HEK293 (cell line): ENCODE data around the gene SFXN4.

ENCODE experiments used
- BCL11B ChIP-seq: fragments of 450-650 bp; formaldehyde crosslinking; IDR thresholded peaks from 2 replicates; pipeline ENCODE4 v1.5.1; 2016; ENCODE audit warnings: low read depth, missing biosample characterization, missing genetic modification characterization
- ZNF792 ChIP-seq: fragments of 450-650 bp; formaldehyde crosslinking; IDR thresholded peaks from 2 replicates; pipeline ENCODE4 v1.5.1; 2016; ENCODE audit warnings: missing biosample characterization, missing genetic modification characterization
- ZSCAN30 ChIP-seq: fragments of 450-650 bp; IDR thresholded peaks from 2 replicates; pipeline ENCODE4 v1.5.1; 2018; ENCODE audit warnings: missing biosample characterization, mild to moderate bottlenecking, missing genetic modification characterization, moderate library complexity
- TF ChIP-seq, protein P1 (sequence below): fragments of 450-650 bp; formaldehyde crosslinking; IDR thresholded peaks from 2 replicates; pipeline ENCODE4 v1.5.1; 2016; ENCODE audit warnings: missing biosample characterization, missing genetic modification characterization
- TF ChIP-seq, protein P2 (sequence below): fragments of 450-650 bp; formaldehyde crosslinking; IDR thresholded peaks from 2 replicates; pipeline ENCODE4 v1.5.1; 2016; ENCODE audit warnings: missing biosample characterization, missing genetic modification characterization

- TF ChIP-seq BCL11B (tag by site-specific recombination) (no peak), ZSCAN30 (no peak), ZNF792 (tag by site-specific recombination) (no peak)
- TF ChIP-seq, protein P1, sequence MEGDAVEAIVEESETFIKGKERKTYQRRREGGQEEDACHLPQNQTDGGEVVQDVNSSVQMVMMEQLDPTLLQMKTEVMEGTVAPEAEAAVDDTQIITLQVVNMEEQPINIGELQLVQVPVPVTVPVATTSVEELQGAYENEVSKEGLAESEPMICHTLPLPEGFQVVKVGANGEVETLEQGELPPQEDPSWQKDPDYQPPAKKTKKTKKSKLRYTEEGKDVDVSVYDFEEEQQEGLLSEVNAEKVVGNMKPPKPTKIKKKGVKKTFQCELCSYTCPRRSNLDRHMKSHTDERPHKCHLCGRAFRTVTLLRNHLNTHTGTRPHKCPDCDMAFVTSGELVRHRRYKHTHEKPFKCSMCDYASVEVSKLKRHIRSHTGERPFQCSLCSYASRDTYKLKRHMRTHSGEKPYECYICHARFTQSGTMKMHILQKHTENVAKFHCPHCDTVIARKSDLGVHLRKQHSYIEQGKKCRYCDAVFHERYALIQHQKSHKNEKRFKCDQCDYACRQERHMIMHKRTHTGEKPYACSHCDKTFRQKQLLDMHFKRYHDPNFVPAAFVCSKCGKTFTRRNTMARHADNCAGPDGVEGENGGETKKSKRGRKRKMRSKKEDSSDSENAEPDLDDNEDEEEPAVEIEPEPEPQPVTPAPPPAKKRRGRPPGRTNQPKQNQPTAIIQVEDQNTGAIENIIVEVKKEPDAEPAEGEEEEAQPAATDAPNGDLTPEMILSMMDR (tag by site-specific recombination), result no peak
- TF ChIP-seq, protein P2, sequence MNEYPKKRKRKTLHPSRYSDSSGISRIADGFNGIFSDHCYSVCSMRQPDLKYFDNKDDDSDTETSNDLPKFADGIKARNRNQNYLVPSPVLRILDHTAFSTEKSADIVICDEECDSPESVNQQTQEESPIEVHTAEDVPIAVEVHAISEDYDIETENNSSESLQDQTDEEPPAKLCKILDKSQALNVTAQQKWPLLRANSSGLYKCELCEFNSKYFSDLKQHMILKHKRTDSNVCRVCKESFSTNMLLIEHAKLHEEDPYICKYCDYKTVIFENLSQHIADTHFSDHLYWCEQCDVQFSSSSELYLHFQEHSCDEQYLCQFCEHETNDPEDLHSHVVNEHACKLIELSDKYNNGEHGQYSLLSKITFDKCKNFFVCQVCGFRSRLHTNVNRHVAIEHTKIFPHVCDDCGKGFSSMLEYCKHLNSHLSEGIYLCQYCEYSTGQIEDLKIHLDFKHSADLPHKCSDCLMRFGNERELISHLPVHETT (tag by site-specific recombination), result no peak
Observed at GRCh38 chr10:119203006-119203405, 37.5 kb upstream of the SFXN4 start.
